MM.1S (cell line): Measurements from ENCODE around the gene TBC1D2.

Experiments used
- DNase-seq: peaks from one replicate; pipeline ENCODE4 v3.0.0-alpha.2; 2015
- H2AFZ ChIP-seq: fragments of 300-600 bp; sonication (generic); 2 replicates; pipeline ENCODE4 v1.6.0; 2016; ENCODE audit warnings: antibody characterized with exemption, low read length
- H3F3A ChIP-seq: fragments of 300-600 bp; sonication (generic); 2 replicates; pipeline ENCODE4 v1.6.1; 2016; ENCODE audit warnings: mild to moderate bottlenecking, antibody characterized with exemption, low read length, moderate library complexity, mixed read lengths; ENCODE audit not compliant: insufficient read depth
- H3K27ac ChIP-seq: fragments of 300-600 bp; sonication (generic); 2 replicates; pipeline ENCODE4 v1.5.1; 2016; ENCODE audit warnings: mild to moderate bottlenecking, low read length
- H3K27me3 ChIP-seq: fragments of 300-600 bp; sonication (generic); replicated peaks from 2 replicates; pipeline ENCODE4 v1.6.0; 2016; ENCODE audit warnings: low read length; ENCODE audit not compliant: insufficient read depth
- H3K36me3 ChIP-seq: fragments of 300-600 bp; sonication (generic); replicated peaks from 2 replicates; pipeline ENCODE4 v1.6.1; 2016; ENCODE audit warnings: mild to moderate bottlenecking, low read length, mixed read lengths; ENCODE audit not compliant: insufficient read depth
- H3K4me1 ChIP-seq: fragments of 300-600 bp; sonication (generic); 2 replicates; pipeline ENCODE4 v1.6.1; 2016; ENCODE audit warnings: low read length, mixed read lengths
- H3K4me2 ChIP-seq: fragments of 300-600 bp; sonication (generic); 2 replicates; pipeline ENCODE4 v1.6.0; 2016; ENCODE audit warnings: low read depth, low read length
- H3K4me3 ChIP-seq: fragments of 300-600 bp; sonication (generic); 2 replicates; pipeline ENCODE4 v1.5.1; 2016; ENCODE audit warnings: low read length, mixed read lengths
- H3K79me2 ChIP-seq: fragments of 300-600 bp; sonication (generic); 2 replicates; pipeline ENCODE4 v1.6.1; 2016; ENCODE audit warnings: mixed run types, low read length, mixed read lengths
- H3K9ac ChIP-seq: fragments of 300-600 bp; sonication (generic); 2 replicates; pipeline ENCODE4 v1.6.1; 2016; ENCODE audit warnings: low read length, mixed read lengths
- H3K9me2 ChIP-seq: fragments of 300-600 bp; sonication (generic); replicated peaks from 2 replicates; pipeline ENCODE4 v1.6.1; 2016; ENCODE audit warnings: mild to moderate bottlenecking, low read length, mixed read lengths; ENCODE audit not compliant: insufficient read depth
- H3K9me3 ChIP-seq: fragments of 300-600 bp; sonication (generic); replicated peaks from 2 replicates; pipeline ENCODE4 v1.6.1; 2016; ENCODE audit warnings: mild to moderate bottlenecking, low read length, mixed read lengths; ENCODE audit not compliant: insufficient read depth
- H4K20me1 ChIP-seq: fragments of 300-600 bp; sonication (generic); 2 replicates; pipeline ENCODE4 v1.6.1; 2016; ENCODE audit warnings: mild to moderate bottlenecking, low read length, moderate library complexity, mixed read lengths; ENCODE audit not compliant: insufficient read depth
- CTCF ChIP-seq: fragments of 300-600 bp; sonication (generic); IDR thresholded peaks from 2 replicates; pipeline ENCODE4 v1.5.1; 2016; ENCODE audit warnings: antibody characterized with exemption, low read length, mixed read lengths
- EZH2 ChIP-seq: fragments of 300-600 bp; sonication (generic); optimal IDR thresholded peaks from 2 replicates; pipeline ENCODE3; 2017; ENCODE audit warnings: low read depth, mild to moderate bottlenecking, antibody characterized with exemption, low read length, mixed read lengths
- EZH2phosphoT487 ChIP-seq: fragments of 300-600 bp; sonication (generic); IDR thresholded peaks from 2 replicates; pipeline ENCODE4 v1.6.1; 2018; ENCODE audit warnings: antibody characterized with exemption, low read length

Gene TBC1D2

DNA sequence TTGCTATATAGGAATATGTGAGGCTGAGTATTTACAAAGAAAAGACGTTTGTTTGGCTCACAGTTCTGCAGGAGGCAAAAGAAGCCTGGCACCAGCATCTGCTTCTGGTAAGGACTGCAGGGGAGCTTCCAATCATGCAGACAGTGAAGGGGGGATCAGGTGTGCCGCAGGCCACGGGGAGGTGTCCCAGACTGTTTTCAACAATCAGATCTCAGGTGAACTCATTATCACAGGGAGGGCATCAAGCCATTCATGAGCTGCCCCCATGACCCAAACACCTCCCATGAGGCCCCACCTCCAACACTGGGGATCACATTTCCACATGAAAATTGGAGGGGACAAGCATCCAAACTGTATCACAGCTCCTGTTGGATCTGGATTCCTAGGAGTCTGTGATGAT is 106.0 kb downstream of the TBC1D2 start:
- Histone ChIP-seq H3K36me3 (no peaks in the 10 kb centered on the region), H3K4me2 (no peak overlapping the region), H3F3A (no peaks in the 10 kb centered on the region), H3K9ac (no peak overlapping the region), H3K4me1 (0 out of 2 replicates have a peak, but pooled peaks cover 8% of the 10 kb centered on the region), H3K9me2 (no peaks in the 10 kb centered on the region), H4K20me1 (no peaks in the 10 kb centered on the region), H3K27me3 (no peaks in the 10 kb centered on the region), H3K79me2 (no peaks in the 10 kb centered on the region), H3K27ac (no peak overlapping the region), H3K9me3 (no peaks in the 10 kb centered on the region), H3K4me3 (no peak overlapping the region), H2AFZ (no peak overlapping the region)
- TF ChIP-seq CTCF (no peak), EZH2 (no peak), EZH2phosphoT487 (no peak)
- DNase-seq = no peak
